HepG2 (cell line): ENCODE data around the gene CISH. TPM values are rescaled to one million over a fixed set of nuclear protein-coding genes. Genes with fewer than 3 reads are reported as not detected.

Source experiments
- ASH2L ChIP-seq: fragments of 300-600, 200-600 bp; sonication (generic); IDR thresholded peaks from 2 replicates; pipeline ENCODE4 v1.7.0; 2017; ENCODE audit warnings: low read depth, mild to moderate bottlenecking, moderate library complexity, mixed read lengths, low read length; ENCODE audit not compliant: insufficient read length
- BRCA1 ChIP-seq: sonication (generic); formaldehyde crosslinking; IDR thresholded peaks from 2 replicates; pipeline ENCODE4 v1.4.0; 2020; ENCODE audit warnings: missing genetic modification reagents
- CSRNP1 ChIP-seq: sonication (generic); formaldehyde crosslinking; IDR thresholded peaks from 2 replicates; pipeline ENCODE4 v1.8.1; 2023; ENCODE audit warnings: mild to moderate bottlenecking, missing genetic modification reagents
- ERF ChIP-seq: IDR thresholded peaks from 2 replicates; pipeline ENCODE4 v1.6.1; 2018; ENCODE audit warnings: missing biosample characterization, missing genetic modification reagents
- FIP1L1 ChIP-seq: fragments of 200-400 bp; formaldehyde crosslinking; IDR thresholded peaks from 2 replicates; pipeline ENCODE4 v1.6.1; 2018; ENCODE audit warnings: low read depth, mild to moderate bottlenecking, low read length, moderate library complexity, borderline replicate concordance; ENCODE audit not compliant: insufficient read depth
- HMGA1 ChIP-seq: sonication (generic); formaldehyde crosslinking; conservative IDR thresholded peaks from 2 replicates; pipeline ENCODE4 v1.4.0; 2020; ENCODE audit warnings: missing genetic modification reagents
- MAZ ChIP-seq, 2 experiments: sonication (generic) in 1 of 2; formaldehyde crosslinking in 1 of 2; IDR thresholded peaks; 2 replicates each; pipeline versions ENCODE4 v1.5.0 to v1.6.1; 2012 to 2020; ENCODE audit warnings: low read depth in 2 of 2, mild to moderate bottlenecking in 2 of 2, borderline replicate concordance in 1 of 2, improper control_type of control experiment in 1 of 2, low read length in 1 of 2, missing genetic modification reagents in 1 of 2, moderate library complexity in 1 of 2
- MEIS2 ChIP-seq: sonication (generic); formaldehyde crosslinking; IDR thresholded peaks from 2 replicates; pipeline ENCODE4 v1.9.0; 2021; ENCODE audit warnings: mild to moderate bottlenecking, missing genetic modification reagents
- MXD1 ChIP-seq: sonication (generic); formaldehyde crosslinking; IDR thresholded peaks from 2 replicates; pipeline ENCODE4 v1.4.0; 2020; ENCODE audit warnings: mild to moderate bottlenecking, missing genetic modification reagents
- MXI1 ChIP-seq: IDR thresholded peaks from 3 replicates; pipeline ENCODE4 v1.6.1; 2012; ENCODE audit warnings: low read depth, low read length, inconsistent platforms, borderline replicate concordance
- NFATC3 ChIP-seq: sonication (generic); formaldehyde crosslinking; IDR thresholded peaks from 2 replicates; pipeline ENCODE4 v1.5.1; 2020; ENCODE audit warnings: mild to moderate bottlenecking, missing genetic modification reagents
- PRDM10 ChIP-seq: sonication (generic); formaldehyde crosslinking; IDR thresholded peaks from 2 replicates; pipeline ENCODE4 v1.4.0; 2020; ENCODE audit warnings: low read depth, missing genetic modification reagents
- RBM39 ChIP-seq: fragments of 200-400 bp; formaldehyde crosslinking; IDR thresholded peaks from one replicate; pipeline ENCODE4 v1.6.1; 2018; ENCODE audit warnings: antibody characterized with exemption, mild to moderate bottlenecking, low read depth, low read length; ENCODE audit not compliant: poor library complexity, severe bottlenecking
- TERF1 ChIP-seq: sonication (generic); formaldehyde crosslinking; IDR thresholded peaks from 2 replicates; pipeline ENCODE4 v1.8.0; 2022; ENCODE audit warnings: mild to moderate bottlenecking, missing genetic modification reagents, moderate library complexity
- ZNF263 ChIP-seq: sonication (generic); formaldehyde crosslinking; IDR thresholded peaks from 2 replicates; pipeline ENCODE4 v1.4.0; 2020; ENCODE audit warnings: missing genetic modification reagents
- ZNF557 ChIP-seq: sonication (generic); formaldehyde crosslinking; IDR thresholded peaks from 2 replicates; pipeline ENCODE4 v1.4.0; 2020; ENCODE audit warnings: missing genetic modification reagents
- ZNF678 ChIP-seq: sonication (generic); formaldehyde crosslinking; IDR thresholded peaks from 2 replicates; pipeline ENCODE4 v1.4.0; 2020; ENCODE audit warnings: mild to moderate bottlenecking, missing genetic modification reagents
- ZNF720 ChIP-seq: sonication (generic); formaldehyde crosslinking; IDR thresholded peaks from 2 replicates; pipeline ENCODE4 v1.4.0; 2020; ENCODE audit warnings: missing genetic modification reagents
- polyA plus RNA-seq, 8 experiments: library from polyadenylated mRNA; depleted of rRNA in 3 of 8; stranded (reverse) in 7 of 8; unstranded in 1 of 8; fragments of >200 nt; fragmentation: Illumina TruSeq in 4 of 8; extraction: Trizol in 4 of 8; gene quantifications; 2 replicates each; pipeline versions ENCODE4 v1.2.1 to v1.2.3, GENCODE V29; 2011 to 2016; ENCODE audit warnings: low read depth in 4 of 8, missing spikeins in 1 of 8, mixed read lengths in 1 of 8; ENCODE audit not compliant: insufficient read depth in 1 of 8
- total RNA-seq, 5 experiments: library from RNA; depleted of rRNA; stranded (reverse); fragments of >200 nt; fragmentation: Illumina TruSeq; extraction: Trizol; gene quantifications; 2 replicates each; pipeline ENCODE4 v1.2.3, GENCODE V29; 2016; ENCODE audit warnings: low read depth in 1 of 5
- TF ChIP-seq, protein P1 (sequence below): sonication (generic); formaldehyde crosslinking; IDR thresholded peaks from 2 replicates; pipeline ENCODE4 v1.4.0; 2020; ENCODE audit warnings: low read depth, mild to moderate bottlenecking, missing genetic modification reagents

The CISH gene
- total and polyA plus RNA-seq, 2 of the 13 experiments (the other 11 are each of a cell fraction or from before 2014, with no cell fraction given): 0.91 to 1.5 TPM

- TF ChIP-seq CSRNP1 (CRISPR knock-in tag): peak; percentile 95
- TF ChIP-seq ZNF720: no peak
- TF ChIP-seq ZNF263 (CRISPR knock-in tag): 0 out of 2 replicates have a peak, but pooled peaks have one; percentile 55
- TF ChIP-seq MAZ (IDR thresholded peaks at IDR 0.05; ENCODE audit: borderline replicate concordance, low read depth, low read length): 0 out of 2 replicates have a peak, but pooled peaks have one; percentile 26
- peak; percentile 70 for TF ChIP-seq MAZ (CRISPR knock-in tag; IDR thresholded peaks at IDR 0.05; ENCODE audit: low read depth)
- no peak for TF ChIP-seq FIP1L1
- peak; percentile 74; the same call in 1 of the 2 replicates for TF ChIP-seq MXD1 (CRISPR knock-in tag)
- TF ChIP-seq NFATC3 (CRISPR knock-in tag): no peak
- peak; percentile 75; the same call in 1 of the 2 replicates for TF ChIP-seq ZNF678 (CRISPR knock-in tag)
- peak; percentile 92 for TF ChIP-seq ERF (CRISPR knock-in tag)
- no peak; the same call in none of the 2 replicates for TF ChIP-seq MEIS2
- TF ChIP-seq RBM39: no peak
- TF ChIP-seq TERF1 (CRISPR knock-in tag): 0 out of 2 replicates have a peak, but pooled peaks have one; percentile 50
- peak; percentile 47; the same call in 1 of the 3 replicates for TF ChIP-seq MXI1
- no peak; the same call in 1 of the 2 replicates for TF ChIP-seq BRCA1 (CRISPR knock-in tag)
- TF ChIP-seq, protein P1, sequence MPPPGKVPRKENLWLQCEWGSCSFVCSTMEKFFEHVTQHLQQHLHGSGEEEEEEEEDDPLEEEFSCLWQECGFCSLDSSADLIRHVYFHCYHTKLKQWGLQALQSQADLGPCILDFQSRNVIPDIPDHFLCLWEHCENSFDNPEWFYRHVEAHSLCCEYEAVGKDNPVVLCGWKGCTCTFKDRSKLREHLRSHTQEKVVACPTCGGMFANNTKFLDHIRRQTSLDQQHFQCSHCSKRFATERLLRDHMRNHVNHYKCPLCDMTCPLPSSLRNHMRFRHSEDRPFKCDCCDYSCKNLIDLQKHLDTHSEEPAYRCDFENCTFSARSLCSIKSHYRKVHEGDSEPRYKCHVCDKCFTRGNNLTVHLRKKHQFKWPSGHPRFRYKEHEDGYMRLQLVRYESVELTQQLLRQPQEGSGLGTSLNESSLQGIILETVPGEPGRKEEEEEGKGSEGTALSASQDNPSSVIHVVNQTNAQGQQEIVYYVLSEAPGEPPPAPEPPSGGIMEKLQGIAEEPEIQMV (CRISPR knock-in tag): peak; percentile 92
- TF ChIP-seq PRDM10 (CRISPR knock-in tag): no peak
- TF ChIP-seq ZNF557 (CRISPR knock-in tag): 0 out of 2 replicates have a peak, but pooled peaks have one; percentile 32
- TF ChIP-seq HMGA1 (CRISPR knock-in tag): no peak
- peak; percentile 70 for TF ChIP-seq ASH2L
These were observed at the start of gene CISH (continued) for GRCh38 chr3:50611464-50612233.
